DMS 273 treated with DMSO at 0.1 percent for 48 hours (cell line): ENCODE data around the gene CLDN34.

Source experiments
- DNase-seq: peaks from one replicate; lab custom pipeline; 2025; lab: John Stamatoyannopoulos, UW

CLDN34 gene

GRCh38 chrX:9966775-9967408 lies at the start of gene CLDN34:
TSS of gene CLDN34 (plus strand) at chrX:9967358. CDS start at chrX:9967358, 0 bp downstream.
- no peak for DNase-seq

GRCh38 chrX:9917861-9918260 lies 49.3 kb upstream of the CLDN34 start:
- no peak for DNase-seq

GRCh38 chrX:9919632-9920172 lies 47.5 kb upstream of the CLDN34 start:
- DNase-seq = no peak

GRCh38 chrX:9921407-9921806 lies 45.8 kb upstream of the CLDN34 start:
- DNase-seq = no peak

- no peak for DNase-seq
These were observed 43.8 kb upstream of the CLDN34 start for GRCh38 chrX:9923357-9923756.

- no peak for DNase-seq
These were observed 41.2 kb upstream of the CLDN34 start for GRCh38 chrX:9926002-9926401.

GRCh38 chrX:9927698-9928482 lies 39.3 kb upstream of the CLDN34 start:
- DNase-seq = no peak

- DNase-seq = no peak
These were observed 31.7 kb upstream of the CLDN34 start for GRCh38 chrX:9935436-9935835.

- no peak for DNase-seq
These were observed 29.4 kb upstream of the CLDN34 start for GRCh38 chrX:9937761-9938160.

GRCh38 chrX:9938516-9938915 lies 28.6 kb upstream of the CLDN34 start:
- DNase-seq = no peak

- DNase-seq = no peak
These were observed 26.7 kb upstream of the CLDN34 start for GRCh38 chrX:9940421-9940820.

- no peak for DNase-seq
These were observed 25.1 kb upstream of the CLDN34 start for GRCh38 chrX:9942086-9942485.

GRCh38 chrX:9943420-9943819 lies 23.7 kb upstream of the CLDN34 start:
- DNase-seq = no peak

- DNase-seq = no peak
These were observed 19.9 kb upstream of the CLDN34 start for GRCh38 chrX:9947131-9947794.

- DNase-seq = no peak
These were observed 18.8 kb upstream of the CLDN34 start for GRCh38 chrX:9948406-9948805.

GRCh38 chrX:9952300-9952699 lies 14.9 kb upstream of the CLDN34 start:
- DNase-seq = no peak

GRCh38 chrX:9953396-9953795 lies 13.8 kb upstream of the CLDN34 start:
- no peak for DNase-seq

GRCh38 chrX:9955506-9955905 lies 11.7 kb upstream of the CLDN34 start:
- DNase-seq = no peak

- no peak for DNase-seq
These were observed 9.4 kb upstream of the CLDN34 start for GRCh38 chrX:9957743-9958142.

GRCh38 chrX:9958183-9958582 lies 9.0 kb upstream of the CLDN34 start:
- no peak for DNase-seq

GRCh38 chrX:9961750-9962149 lies 5.4 kb upstream of the CLDN34 start:
- DNase-seq = no peak

- no peak for DNase-seq
These were observed 10.5 kb downstream of the CLDN34 start for GRCh38 chrX:9977635-9978034.

GRCh38 chrX:9980401-9980800 lies 13.2 kb downstream of the CLDN34 start:
- no peak for DNase-seq
